CMK (cell line): ENCODE data around the gene ERMARD.

Experiments used
- DNase-seq: peaks from one replicate; pipeline ENCODE4 v3.0.0-alpha.2; 2010; ENCODE audit warnings: low read depth

Gene ERMARD

DNA sequence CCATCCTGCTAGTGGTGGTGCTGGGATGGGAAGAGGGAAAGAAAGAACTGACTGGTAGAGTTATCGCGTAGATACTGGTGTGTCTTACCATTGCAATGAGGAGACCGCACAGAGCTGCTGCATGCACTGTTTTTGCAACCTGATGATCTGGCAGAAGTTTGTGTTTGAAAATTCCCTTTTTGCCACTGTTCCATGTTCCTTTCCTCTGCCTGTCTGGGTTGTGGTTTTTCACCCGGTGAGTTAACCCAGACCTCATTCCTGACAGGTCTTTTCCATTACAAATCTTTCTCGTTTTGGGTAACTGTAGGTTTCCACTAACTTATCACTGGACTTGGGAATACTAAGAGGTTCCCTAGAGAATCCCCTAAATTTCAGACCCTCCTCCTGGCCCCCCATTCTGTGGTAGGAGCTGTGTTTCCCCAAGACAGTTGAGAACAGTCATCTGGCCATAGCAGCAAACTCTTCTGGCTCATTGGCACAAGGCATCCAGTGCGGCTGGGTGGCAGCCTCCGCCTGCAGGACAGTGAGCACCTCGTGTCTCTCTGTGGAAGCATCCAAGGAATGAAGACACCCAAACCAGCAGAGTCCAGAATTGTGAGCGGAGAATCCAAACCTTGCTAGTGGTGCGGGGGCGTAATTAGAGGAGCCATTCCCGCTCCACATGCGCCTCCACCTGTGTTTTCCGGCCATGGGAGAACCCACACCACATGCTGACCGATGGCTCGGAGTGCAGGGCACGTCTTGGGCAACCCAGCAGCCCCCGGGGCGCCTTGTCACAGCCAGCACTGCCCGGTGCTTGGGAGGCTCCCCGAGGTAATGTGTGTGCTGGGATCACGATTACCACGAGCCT lies 32.8 kb downstream of the ERMARD start:
- no peak for DNase-seq

DNA sequence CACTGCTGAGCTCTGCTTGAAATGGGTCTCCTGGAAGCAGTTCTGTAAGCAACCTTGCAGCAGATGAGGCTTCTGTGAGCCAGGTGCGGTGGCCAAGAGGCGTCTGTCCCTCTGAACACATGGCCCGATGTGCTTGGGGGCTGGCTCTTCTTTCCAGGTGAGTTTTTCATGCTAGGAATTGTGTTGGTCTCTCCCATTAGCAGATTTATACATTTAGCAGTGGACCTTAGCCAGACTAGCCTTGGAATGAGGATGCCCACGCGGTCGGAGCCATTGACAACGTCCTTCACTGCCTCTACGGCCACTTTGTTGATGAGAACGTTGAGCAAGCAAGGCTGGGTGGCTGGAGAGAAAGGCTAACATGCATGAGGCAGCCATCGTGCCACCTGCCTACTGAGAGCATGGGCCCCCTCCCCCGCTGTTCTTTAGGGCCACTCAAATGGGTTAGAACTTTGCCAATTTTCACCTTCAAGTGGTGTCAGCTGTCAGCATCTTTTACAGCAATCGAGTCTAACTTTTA lies 33.5 kb downstream of the ERMARD start:
- no peak for DNase-seq

GRCh38 chr6:169785566-169785965 lies 34.1 kb downstream of the ERMARD start:
- no peak for DNase-seq

GRCh38 chr6:169786349-169786748 lies 34.9 kb downstream of the ERMARD start:
- no peak for DNase-seq

DNA sequence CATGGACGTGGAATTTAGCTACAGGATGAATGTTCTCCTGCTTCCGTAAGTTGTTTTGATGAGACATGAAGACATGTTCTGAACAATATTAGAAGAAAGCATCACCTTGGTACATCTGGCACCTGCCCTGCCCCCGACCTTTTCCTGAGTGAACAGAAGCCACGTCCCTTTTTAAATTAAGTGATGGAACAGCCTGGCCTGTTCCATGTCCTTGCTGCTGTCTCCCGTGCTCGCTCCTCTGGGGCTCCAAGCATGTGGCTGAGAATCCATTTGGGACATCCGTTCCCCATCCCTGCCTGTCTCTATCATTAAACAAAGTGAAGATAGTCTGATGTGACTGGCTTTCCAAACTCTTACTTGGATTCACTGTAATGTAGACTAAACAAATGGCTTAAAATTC lies 36.4 kb downstream of the ERMARD start:
- no peak for DNase-seq

- no peak for DNase-seq
These were observed 37.4 kb downstream of the ERMARD start for GRCh38 chr6:169788809-169789145.

DNA sequence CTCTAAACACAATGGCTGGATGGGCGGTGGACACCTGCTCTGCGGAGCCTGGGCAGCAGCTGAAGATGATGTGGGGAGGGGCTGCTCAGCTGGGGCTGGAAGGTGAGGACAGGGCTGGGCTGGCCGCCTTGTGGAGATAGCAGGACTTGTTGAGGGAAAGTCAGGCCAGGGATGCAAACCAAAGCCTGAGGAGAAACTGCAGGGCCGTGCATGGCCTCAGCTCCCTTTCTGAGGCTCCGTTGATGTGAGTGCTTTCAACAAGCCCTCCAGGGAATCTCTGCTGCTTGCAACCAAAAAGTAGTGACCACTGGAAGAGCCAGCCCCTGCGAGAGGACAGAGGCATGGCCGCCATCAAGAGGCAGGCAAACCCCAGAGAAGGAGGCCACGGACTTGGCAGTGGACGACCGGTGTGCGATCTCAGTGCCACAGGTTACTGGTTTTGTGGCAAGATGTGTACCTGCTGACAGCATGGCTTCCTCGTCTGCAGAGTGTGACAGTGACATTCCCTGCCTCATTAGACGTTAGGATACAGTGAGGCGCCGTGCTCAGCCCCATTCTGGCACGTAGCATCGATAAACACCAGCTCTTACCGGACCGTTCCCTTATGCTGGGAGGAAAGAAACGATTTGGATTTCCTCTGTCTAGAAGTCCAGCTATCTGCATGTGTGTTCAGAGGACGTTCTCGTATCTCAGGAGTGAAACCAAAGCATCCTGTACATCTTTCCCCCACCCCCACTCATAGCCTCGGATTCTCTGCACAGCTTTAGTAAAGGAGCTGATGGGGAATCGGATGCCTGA lies 37.9 kb downstream of the ERMARD start:
- DNase-seq, result no peak

GRCh38 chr6:169789944-169790927 lies 38.8 kb downstream of the ERMARD start:
- no peak for DNase-seq

- DNase-seq, result no peak
These were observed 40.3 kb downstream of the ERMARD start for GRCh38 chr6:169791721-169792131.

GRCh38 chr6:169792306-169793015 lies 41.0 kb downstream of the ERMARD start:
- DNase-seq, result no peak

- no peak for DNase-seq
These were observed 42.0 kb downstream of the ERMARD start for GRCh38 chr6:169793408-169793807.

DNA sequence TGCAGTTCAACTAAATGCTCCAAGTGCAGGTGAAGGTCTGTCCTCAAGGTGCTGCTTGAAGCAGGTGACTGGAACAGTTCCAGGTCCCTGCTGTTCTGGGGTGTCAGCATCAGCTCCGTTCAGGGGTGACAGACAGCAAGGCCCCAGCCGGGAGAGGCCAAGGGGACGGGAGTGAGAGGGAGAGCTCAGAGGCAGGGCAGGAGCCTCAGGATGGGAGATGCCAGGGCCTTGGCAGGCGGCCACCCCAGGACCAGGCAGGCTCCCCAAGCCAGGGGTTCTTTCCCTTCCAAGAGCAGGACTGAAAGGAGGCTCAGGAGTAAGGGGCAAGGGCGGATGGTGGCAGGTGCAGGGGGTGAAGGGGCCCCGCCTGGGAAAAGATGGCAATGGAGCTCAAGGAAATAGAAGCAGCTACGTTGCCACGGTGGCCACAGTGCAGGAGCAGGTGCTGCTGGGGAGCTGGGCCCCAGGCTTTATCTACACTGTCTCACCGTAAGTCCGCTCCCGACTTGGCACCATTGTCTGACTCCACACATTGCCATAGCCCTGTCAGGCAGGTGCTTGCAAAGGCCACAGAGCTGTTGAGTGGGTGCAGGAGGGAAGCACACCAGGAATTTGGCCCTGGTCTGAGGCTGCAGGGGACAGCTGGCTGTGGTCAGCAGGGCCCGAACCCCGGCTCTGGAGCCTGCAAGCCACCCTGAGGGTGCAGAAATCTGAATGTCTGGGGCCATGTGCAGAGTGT lies 43.1 kb downstream of the ERMARD start:
- DNase-seq, result no peak

GRCh38 chr6:169795196-169795595 lies 43.8 kb downstream of the ERMARD start:
- DNase-seq, result no peak

- DNase-seq, result no peak
These were observed 47.5 kb downstream of the ERMARD start for GRCh38 chr6:169798764-169799473.

- DNase-seq, result no peak
These were observed 48.1 kb downstream of the ERMARD start for GRCh38 chr6:169799474-169799926.

GRCh38 chr6:169800116-169800667 lies 48.8 kb downstream of the ERMARD start:
- DNase-seq, result no peak

DNA sequence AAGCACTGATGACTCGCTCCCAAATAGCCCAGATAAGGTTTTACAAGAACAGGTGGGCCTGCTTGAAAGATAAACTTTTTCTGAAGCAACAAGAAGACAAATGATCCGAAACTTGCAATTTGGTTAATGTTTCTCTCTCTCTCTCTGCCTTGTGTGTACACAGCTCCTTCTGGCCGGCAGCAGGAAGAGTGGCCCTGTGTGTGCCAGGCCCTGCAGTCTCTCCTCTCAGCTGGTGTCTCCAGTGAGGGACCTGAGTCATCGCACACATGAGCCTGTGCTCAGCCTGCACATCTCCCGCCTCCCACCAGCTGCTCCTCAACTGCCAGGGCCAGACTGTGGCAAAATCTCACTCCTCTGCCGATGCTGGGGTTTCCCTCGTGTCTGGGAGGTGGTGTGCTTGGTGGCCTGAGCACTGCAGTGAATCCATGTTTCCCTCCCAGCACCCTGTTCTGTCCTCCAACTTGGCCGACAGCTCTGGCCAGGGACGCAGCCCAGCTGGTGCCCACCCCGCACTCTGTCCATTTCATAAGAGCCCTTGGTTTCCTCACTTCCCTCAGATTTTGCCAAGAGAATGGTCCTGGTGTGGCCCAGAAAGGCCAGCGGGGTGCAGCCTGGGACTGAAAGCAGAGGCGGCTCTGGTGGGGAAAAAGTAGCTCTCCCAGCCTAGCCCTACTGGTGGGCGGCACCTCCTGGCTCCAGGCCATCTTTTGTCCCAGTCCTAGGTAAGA lies 49.4 kb downstream of the ERMARD start:
- no peak for DNase-seq

GRCh38 chr6:169801396-169802160 lies 50.2 kb downstream of the ERMARD start:
- no peak for DNase-seq
